Breast epithelium (tissue), 3 donors: ENCODE data around the gene NPB.

Source experiments
- POLR2A ChIP-seq: fragments of 450-650 bp; IDR thresholded peaks from one replicate; pipeline ENCODE4 v1.6.1; 2016; ENCODE audit warnings: antibody characterized with exemption, mild to moderate bottlenecking, moderate library complexity
- POLR2AphosphoS5 ChIP-seq, 3 donors: sonication (generic); formaldehyde crosslinking; IDR thresholded peaks; one replicate each; pipeline ENCODE4 v1.6.1; 2017; ENCODE audit warnings: antibody characterized with exemption in 3 of 3

GRCh38 chr17:81895400-81895799 is 6.6 kb upstream of the NPB start:
- TF ChIP-seq POLR2A (no peak), POLR2AphosphoS5 (IDR thresholded peaks at IDR 0.05) (no peak)
